Measurements from ENCODE around the gene VKORC1.
A peak's percentile ranks its signal among the peaks of the same experiment; 100 is the strongest.

VKORC1 gene

DNA sequence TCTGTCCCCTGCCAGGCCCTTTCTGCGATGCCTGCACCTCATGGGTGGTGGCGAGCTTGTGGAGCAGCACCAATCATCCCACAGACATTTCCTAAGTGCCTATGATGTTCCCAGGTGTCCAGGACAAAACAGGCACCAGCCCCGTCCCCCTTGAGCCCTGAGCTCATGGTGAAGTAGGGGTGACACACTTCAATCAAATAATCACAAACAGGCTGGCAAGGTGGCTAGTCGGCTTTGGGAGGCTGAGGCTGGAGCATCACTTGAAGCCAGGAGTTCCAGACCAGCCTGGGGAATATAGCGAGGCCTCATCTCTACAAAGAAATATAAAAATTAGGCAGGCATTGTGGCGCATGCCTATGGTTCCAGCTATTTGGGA, 41.7 kb upstream of the VKORC1 start:
- Histone ChIP-seq H3K4me2 (no peak overlapping the region), H3K9ac (no peak overlapping the region), H3K27ac (no peak overlapping the region), H3K36me3 (peaks cover 8 to 22% (median 17%) of the 10 kb centered on the region in 11 experiments), H4K20me1 (no peaks in the 10 kb centered on the region; a peak in 1 of 22 replicates), H3K27me3 (no peaks in the 10 kb centered on the region), H3K4me1 (peaks cover 36 to 57% (median 47%) of the 10 kb centered on the region in 10 experiments), H3K9me3 (replicated peaks in 1 of 11) (no peaks in the 10 kb centered on the region), H3K4me3 (no peak overlapping the region)
- no peak for TF ChIP-seq Cebpa-rat (IDR thresholded peaks at IDR 0.05)

DNA sequence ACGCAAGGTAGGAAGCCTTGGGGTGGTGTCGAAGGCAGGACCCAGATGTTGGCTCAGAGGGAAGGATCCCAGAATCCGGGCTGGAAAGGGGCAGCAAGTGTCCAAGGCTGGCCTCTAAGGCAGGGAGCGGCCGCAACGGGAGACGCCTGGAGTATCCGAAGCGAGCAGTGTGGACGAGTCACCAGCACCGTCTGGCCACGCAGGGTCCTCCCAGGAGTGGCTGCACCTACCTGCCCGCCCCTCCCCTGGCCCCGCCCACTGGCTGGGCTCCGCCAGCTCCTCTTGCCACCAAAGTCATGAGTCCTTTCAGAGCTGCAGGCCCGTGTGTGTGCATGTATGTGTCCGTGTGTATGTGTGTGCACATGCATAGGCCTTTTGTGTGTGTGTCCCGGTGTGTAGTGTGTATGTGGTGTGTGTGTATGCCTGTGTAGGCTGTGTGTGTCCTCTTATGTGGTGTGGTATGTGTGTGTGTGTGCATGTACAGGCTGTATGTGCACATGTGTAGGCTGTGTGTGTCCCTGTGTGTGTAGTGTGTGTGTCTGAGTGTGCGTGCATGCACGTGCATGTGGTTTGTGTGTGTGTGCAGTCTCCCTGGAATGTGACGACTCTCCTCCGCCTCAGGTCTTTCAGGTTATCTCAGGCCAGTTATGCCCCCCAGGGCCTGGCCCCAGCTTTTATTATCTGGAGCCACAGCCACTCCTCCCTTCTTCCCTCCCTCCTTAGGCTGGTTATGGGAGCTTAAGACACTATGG, 41.1 kb upstream of the VKORC1 start, which contains the start of gene PRSS8:
Gene PRSS8, minus strand, starts transcription at position 193 of the 752 bp plus-strand sequence. CDS start 229 bp downstream, outside the sequence.
- Histone ChIP-seq H3K9me3 (replicated peaks in 1 of 11) (no peaks in the 10 kb centered on the region), H3K4me1 (peaks cover 31 to 54% (median 43%) of the 10 kb centered on the region in 10 experiments), H3K4me3 (no peak within 1 kb of the TSS), H3K4me2 (peak within 1 kb of the TSS; percentile 32 to 75 (median 58); a peak in 19 of 22 replicates), H3K36me3 (peaks cover 14 to 28% (median 22%) of the 10 kb centered on the region in 11 experiments), H3K9ac (peak within 1 kb of the TSS in 3 of 11 experiments; percentile 25 to 47 (median 44); a peak in 4 of 22 replicates), H3K27ac (peak within 1 kb of the TSS in 9 of 11 experiments; percentile 12 to 60 (median 40); a peak in 9 of 22 replicates), H4K20me1 (no peaks in the 10 kb centered on the region; a peak in 1 of 22 replicates), H3K27me3 (no peaks in the 10 kb centered on the region)
- no peak for TF ChIP-seq Cebpa-rat (IDR thresholded peaks at IDR 0.05)

DNA sequence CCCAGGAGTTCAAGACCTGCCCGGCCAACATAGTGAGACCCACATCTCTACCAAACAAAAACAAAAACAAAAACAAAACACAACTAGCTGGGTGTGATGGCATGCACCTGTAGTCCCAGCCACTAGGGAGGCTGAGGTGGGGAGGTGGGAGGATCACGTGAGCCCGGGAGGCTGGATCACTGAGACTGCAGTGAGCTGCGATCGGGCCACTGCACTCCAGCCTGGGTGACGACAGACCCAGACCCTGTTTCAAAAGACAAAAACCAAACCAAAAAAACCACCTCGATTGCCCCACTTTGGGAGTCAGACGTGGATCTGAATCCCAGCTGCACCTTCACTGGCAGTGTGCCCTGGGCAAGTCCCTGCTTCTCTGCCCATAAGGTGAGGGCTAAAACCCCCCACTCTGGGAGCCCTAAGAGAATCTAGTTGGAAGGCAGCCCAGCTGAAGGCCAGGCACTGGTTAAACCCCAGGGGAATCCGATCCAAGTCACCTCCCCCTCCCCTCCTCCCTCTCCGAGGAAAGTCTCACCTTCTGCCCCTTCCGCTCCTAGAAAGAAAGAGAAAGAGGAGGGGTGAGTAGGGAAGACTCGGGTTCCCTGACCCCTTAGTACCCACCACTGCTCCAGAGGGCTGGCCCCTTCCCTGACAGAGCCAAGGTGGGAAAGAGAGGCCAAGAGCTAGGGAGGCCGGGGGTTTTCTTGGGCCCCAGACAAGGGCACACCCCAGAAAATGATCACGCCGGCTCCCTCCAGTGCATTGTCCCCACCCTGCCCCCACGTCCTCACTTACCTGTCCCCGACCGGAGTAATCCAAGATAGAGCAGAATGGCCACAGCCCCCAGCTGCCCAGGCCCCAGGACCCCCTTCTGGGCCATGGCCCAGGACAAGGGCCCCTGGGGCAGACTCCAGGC, 40.3 kb upstream of the VKORC1 start:
- H3K4me3 ChIP-seq: no peak overlapping the region
- TF ChIP-seq Cebpa-rat (IDR thresholded peaks at IDR 0.05): peak in 2 of 11 experiments; percentile 9 to 31; a peak in 2 of 22 replicates
- no peaks in the 10 kb centered on the region; a peak in 1 of 22 replicates for H4K20me1 ChIP-seq
- H3K9ac ChIP-seq: peak overlapping the region in 6 of 11 experiments; percentile 9 to 47 (median 28); a peak in 6 of 22 replicates
- H3K36me3 ChIP-seq: peaks cover 20 to 36% (median 28%) of the 10 kb centered on the region in 11 experiments
- no peaks in the 10 kb centered on the region for H3K9me3 ChIP-seq (replicated peaks in 1 of 11)
- H3K4me2 ChIP-seq: peak overlapping the region; percentile 32 to 75 (median 58); a peak in 21 of 22 replicates
- H3K4me1 ChIP-seq: peaks cover 27 to 54% (median 43%) of the 10 kb centered on the region in 10 experiments
- H3K27me3 ChIP-seq: no peaks in the 10 kb centered on the region
- peak overlapping the region in 9 of 11 experiments; percentile 12 to 60 (median 40); a peak in 12 of 22 replicates for H3K27ac ChIP-seq

DNA sequence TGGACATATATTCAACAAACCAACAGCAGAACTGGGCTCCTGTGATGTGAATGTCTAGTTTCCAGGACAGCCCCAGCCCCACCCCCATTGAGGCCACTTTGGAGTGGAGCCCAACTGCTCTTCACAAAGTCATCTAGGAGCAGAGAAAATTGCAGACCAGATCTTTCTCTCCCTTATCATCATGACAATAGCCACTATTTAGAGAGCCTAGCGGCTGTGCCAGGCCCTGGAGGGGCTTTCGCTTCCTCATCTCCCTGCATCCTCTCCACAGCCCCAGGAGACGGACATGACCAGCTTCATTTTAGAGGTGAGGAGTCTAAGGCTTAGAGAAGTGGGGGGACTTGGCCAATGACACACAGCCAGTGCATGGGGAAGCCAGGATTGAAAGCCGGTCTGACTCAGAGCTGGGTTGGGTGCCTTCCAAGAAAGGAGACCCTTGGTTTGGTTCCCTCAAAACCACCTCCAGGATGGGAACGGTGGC, 39.5 kb upstream of the VKORC1 start:
- peak overlapping the region in 8 of 11 experiments; percentile 2 to 40 (median 22); a peak in 8 of 22 replicates for H3K9ac ChIP-seq
- H4K20me1 ChIP-seq: no peaks in the 10 kb centered on the region; a peak in 1 of 22 replicates
- H3K9me3 ChIP-seq (replicated peaks in 1 of 11): no peaks in the 10 kb centered on the region
- peak overlapping the region in 10 of 11 experiments; percentile 6 to 60 (median 41); a peak in 15 of 22 replicates for H3K27ac ChIP-seq
- no peak overlapping the region for H3K4me3 ChIP-seq
- no peak for TF ChIP-seq Cebpa-rat (IDR thresholded peaks at IDR 0.05)
- peaks cover 20 to 42% (median 33%) of the 10 kb centered on the region in 11 experiments for H3K36me3 ChIP-seq
- peak overlapping the region; percentile 32 to 75 (median 58) for H3K4me2 ChIP-seq
- H3K27me3 ChIP-seq: no peaks in the 10 kb centered on the region
- H3K4me1 ChIP-seq: peaks cover 33 to 59% (median 48%) of the 10 kb centered on the region in 10 experiments

DNA sequence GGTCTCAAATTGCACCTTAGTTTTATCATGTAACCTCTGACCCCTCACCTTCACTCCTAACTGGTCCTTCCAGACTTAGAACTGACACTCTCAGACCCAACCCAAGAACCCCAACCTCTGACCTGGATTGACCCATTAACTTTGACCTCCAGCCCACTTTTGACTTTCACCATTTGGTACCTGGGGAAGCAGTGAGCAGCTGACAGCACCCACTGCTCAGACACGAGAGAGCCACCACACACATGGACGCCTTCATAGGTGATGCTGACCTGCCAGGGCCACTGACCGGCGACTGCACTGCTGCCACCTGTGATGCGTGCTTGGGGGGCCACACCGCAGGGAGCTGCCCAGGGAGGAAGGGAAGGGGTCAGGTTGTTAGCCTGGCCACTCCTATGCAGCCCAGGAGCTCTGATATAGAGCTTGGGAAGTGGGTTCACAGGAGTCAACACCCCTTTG, 38.5 kb upstream of the VKORC1 start:
- Histone ChIP-seq H4K20me1 (no peaks in the 10 kb centered on the region; a peak in 1 of 22 replicates), H3K4me2 (peak overlapping the region in 9 of 11 experiments; percentile 32 to 75 (median 58); a peak in 14 of 22 replicates), H3K4me1 (peaks cover 44 to 62% (median 55%) of the 10 kb centered on the region in 10 experiments), H3K27me3 (no peaks in the 10 kb centered on the region), H3K4me3 (no peak overlapping the region), H3K27ac (peak overlapping the region in 5 of 11 experiments; percentile 28 to 60 (median 45); a peak in 5 of 22 replicates), H3K9ac (0 out of 22 replicates have a peak overlapping the region, but pooled peaks of 1 of the 11 experiments have one; percentile 25), H3K36me3 (peaks cover 20 to 44% (median 33%) of the 10 kb centered on the region in 11 experiments), H3K9me3 (replicated peaks in 1 of 11) (no peaks in the 10 kb centered on the region)
- no peak for TF ChIP-seq Cebpa-rat (IDR thresholded peaks at IDR 0.05)

DNA sequence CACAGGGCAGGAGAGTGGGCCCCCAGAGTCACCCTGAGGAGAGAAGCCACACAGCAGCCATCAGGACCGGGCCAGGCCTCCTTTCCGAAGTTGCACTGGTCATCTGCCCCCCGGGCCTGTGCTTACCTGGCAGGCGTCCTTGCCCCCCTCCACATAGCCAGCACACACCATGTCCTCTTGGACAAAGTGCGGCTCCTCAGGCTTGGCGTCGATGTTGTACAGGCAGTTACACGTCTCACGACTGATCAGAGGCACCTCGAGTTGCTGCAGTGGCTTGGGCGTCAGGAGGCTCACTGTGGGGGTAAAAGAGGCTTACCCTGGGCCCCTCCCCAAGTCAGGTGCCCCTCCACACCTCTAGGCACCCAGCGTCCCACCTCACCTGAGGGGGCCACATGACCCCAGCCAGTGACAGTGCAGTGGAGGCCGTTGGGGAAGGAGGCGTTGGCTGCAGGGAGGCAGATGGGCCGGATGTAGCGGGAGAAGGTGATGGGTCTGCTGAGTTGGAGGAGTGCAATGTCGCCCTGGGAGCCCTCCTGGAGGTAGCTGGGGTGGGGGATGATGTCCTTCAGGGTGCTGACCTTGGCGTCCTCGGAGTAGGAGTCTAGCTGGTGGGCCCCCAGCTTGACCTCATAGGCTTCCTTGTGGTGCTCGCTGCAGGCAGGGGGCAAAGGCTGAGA, 37.8 kb upstream of the VKORC1 start:
- Histone ChIP-seq H3K4me1 (peaks cover 50 to 68% (median 61%) of the 10 kb centered on the region in 10 experiments), H3K9ac (peak overlapping the region in 1 of 11 experiments; percentile 23; a peak in 1 of 22 replicates), H3K27ac (peak overlapping the region in 4 of 11 experiments; percentile 5 to 60 (median 23); a peak in 1 of 22 replicates), H3K4me3 (no peak overlapping the region), H4K20me1 (no peaks in the 10 kb centered on the region; a peak in 1 of 22 replicates), H3K27me3 (no peaks in the 10 kb centered on the region), H3K4me2 (peak overlapping the region in 1 of 11 experiments; percentile 75; a peak in 2 of 22 replicates), H3K36me3 (peaks cover 26 to 50% (median 39%) of the 10 kb centered on the region in 11 experiments), H3K9me3 (replicated peaks in 1 of 11) (no peaks in the 10 kb centered on the region)
- TF ChIP-seq Cebpa-rat (IDR thresholded peaks at IDR 0.05): no peak

DNA sequence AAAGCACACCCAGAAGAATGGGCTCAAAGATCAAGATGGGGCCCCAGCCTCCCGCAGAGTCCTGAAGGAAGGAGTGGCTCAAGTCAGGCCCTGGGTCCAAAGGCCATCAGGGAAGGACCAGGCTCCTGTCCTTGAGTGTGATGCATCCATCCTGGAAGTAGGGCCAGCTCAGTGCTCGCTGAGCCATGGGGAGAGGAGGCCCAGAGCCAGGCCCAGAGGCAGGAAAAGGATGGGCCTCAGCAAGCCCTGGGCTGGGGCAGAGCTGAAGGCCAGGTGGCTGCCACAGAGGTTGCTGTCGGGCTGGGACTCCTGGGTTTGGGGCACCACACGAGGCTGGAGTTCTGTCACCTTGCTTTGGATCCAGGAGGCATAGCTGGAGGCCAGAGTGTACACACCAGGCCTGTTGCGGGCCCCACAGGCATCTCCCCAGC, 37.3 kb upstream of the VKORC1 start:
- Histone ChIP-seq H4K20me1 (no peaks in the 10 kb centered on the region; a peak in 1 of 22 replicates), H3K27me3 (no peaks in the 10 kb centered on the region), H3K4me2 (no peak overlapping the region), H3K9me3 (replicated peaks in 1 of 11) (no peaks in the 10 kb centered on the region), H3K9ac (peak overlapping the region in 2 of 11 experiments; percentile 6 to 23; a peak in 1 of 22 replicates), H3K4me3 (no peak overlapping the region), H3K36me3 (peaks cover 32 to 56% (median 45%) of the 10 kb centered on the region in 11 experiments), H3K4me1 (peaks cover 56 to 74% (median 66%) of the 10 kb centered on the region in 10 experiments), H3K27ac (peak overlapping the region in 3 of 11 experiments; percentile 18 to 60 (median 28); a peak in 1 of 22 replicates)
- no peak for TF ChIP-seq Cebpa-rat (IDR thresholded peaks at IDR 0.05)
